Stimulated activated CD8-positive, alpha-beta memory T cell treated with anti-CD3 and anti-CD28 coated beads, Interleukin-2, amount 100 ng/mL, for 1 hour (primary cell): ENCODE results near the gene ARPC1A.
"Not testable (repeated sequence)": the region's sequence is repeated elsewhere in the genome, so short reads cannot be mapped to it uniquely, and the experiment has no call there.

Experiments used
- DNase-seq, 2 donors: peaks; one replicate each; pipeline ENCODE4 v3.0.0-alpha.2; 2020; ENCODE audit warnings: low read depth in 2 of 2

Gene ARPC1A

GRCh38 chr7:99408379-99409191, 82.9 kb downstream of the ARPC1A start, which contains the start of the genes BUD31 and PDAP1:
Gene BUD31 (plus strand): TSS chr7:99408969. CDS start chr7:99411093, 2,124 bp downstream.
Gene PDAP1 (minus strand): TSS chr7:99408597. CDS start chr7:99408548, 49 bp downstream.
- peak; percentile 88 to 91 for DNase-seq

GRCh38 chr7:99409192-99409572, 83.5 kb downstream of the ARPC1A start:
- DNase-seq, result no peak

- no peak for DNase-seq
Measured at GRCh38 chr7:99409806-99410205, 84.1 kb downstream of the ARPC1A start.

- no peak for DNase-seq
Measured at GRCh38 chr7:99410635-99411034, 84.9 kb downstream of the ARPC1A start.

GRCh38 chr7:99415513-99416127, 89.9 kb downstream of the ARPC1A start:
- not testable (repeated sequence) for DNase-seq
